ENCODE results near the gene LIME1.

Gene LIME1

DNA sequence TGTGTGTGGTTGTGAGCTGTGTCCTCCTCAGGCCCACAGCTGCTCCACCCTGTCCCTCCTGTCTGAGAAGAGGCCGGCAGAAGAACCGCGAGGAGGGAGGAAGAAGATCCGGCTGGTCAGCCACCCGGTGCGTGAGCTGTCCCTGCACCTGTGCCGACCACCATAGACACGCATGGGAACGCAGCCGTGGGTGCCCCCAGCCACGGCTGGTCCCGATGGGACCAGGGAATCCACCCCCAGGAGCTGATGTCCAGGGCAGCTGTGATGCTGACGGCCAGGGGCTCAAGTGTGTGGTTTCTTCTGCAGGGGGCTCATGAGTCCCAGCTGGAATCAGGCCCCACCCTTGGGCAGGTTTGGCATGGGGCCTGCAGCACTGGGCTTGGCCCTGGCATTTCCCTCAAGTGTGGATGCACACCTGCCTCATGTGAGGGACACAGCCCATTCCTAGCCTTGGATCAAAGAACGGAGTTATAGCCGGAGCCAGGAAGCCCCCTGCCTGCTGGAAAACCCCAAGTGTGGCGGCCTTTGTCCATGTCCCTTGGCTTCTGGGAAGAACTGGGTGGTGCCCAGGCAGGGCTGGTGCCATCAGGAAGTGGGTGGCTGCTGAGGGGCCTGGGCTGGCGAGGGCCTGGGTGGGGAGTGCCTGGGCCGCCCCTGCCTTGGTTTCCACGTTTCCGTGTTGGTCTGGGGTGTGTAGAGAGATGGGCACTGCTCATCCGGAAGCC, 44.6 kb upstream of the LIME1 start:
- peak overlapping the region; percentile 3 for H3K23ac ChIP-seq (ENCODE audit: low read depth, low read length, poor library complexity)
- no peak overlapping the region for H2BK120ac ChIP-seq (ENCODE audit: low read depth, low read length)
- peak overlapping the region; percentile 22 for H2BK12ac ChIP-seq (ENCODE audit: low read length)
- H3K27ac ChIP-seq (replicated peaks; ENCODE audit: low read length), result no peak overlapping the region
- peaks cover 0 to 2% of the 10 kb centered on the region in 2 donors for H3K9me3 ChIP-seq (replicated peaks in 1 of 2; ENCODE audit: control insufficient read depth in 2 of 2, insufficient read depth in 1 of 2, low read depth in 1 of 2, low read length in 2 of 2)
- no peak for DNase-seq (ENCODE audit: low spot score)
- H2BK5ac ChIP-seq (ENCODE audit: low read length), result peak overlapping the region; percentile 35
- H4K91ac ChIP-seq (ENCODE audit: low read depth, low read length, poor library complexity), result no peak overlapping the region
- H3K4me2 ChIP-seq (ENCODE audit: insufficient read depth, low read length, poor library complexity, severe bottlenecking), result no peak overlapping the region
- no peak overlapping the region for H2BK15ac ChIP-seq (ENCODE audit: low read length)
- H3K36me3 ChIP-seq (replicated peaks in 1 of 2; ENCODE audit: control insufficient read depth in 2 of 2, insufficient read depth in 2 of 2, low read length in 2 of 2), result peaks cover 0 to 35% of the 10 kb centered on the region in 2 donors
- no CpG with 5 or more reads among the region's 21 CpGs for WGBS, 2 donors (ENCODE audit: extremely low coverage in 2 of 2, insufficient read length in 2 of 2, insufficient replicate concordance in 1 of 2)
- no peak overlapping the region for H2AFZ ChIP-seq (ENCODE audit: low read length)
- peak overlapping the region; percentile 70 for H2AK5ac ChIP-seq (ENCODE audit: low read depth, low read length)
- peaks cover 3% of the 10 kb centered on the region for H3K79me1 ChIP-seq (ENCODE audit: low read depth, low read length)
- H3K4me1 ChIP-seq (ENCODE audit: control insufficient read depth in 2 of 2, insufficient read depth in 1 of 2, low read depth in 1 of 2, low read length in 2 of 2), result peaks cover 6 to 10% of the 10 kb centered on the region in 2 donors
- H3K27me3 ChIP-seq (ENCODE audit: control insufficient read depth in 3 of 3, insufficient read depth in 3 of 3, low read depth in 1 of 3, low read length in 3 of 3), result no peaks in the 10 kb centered on the region
- H3K4me3 ChIP-seq (ENCODE audit: low read length in 2 of 2), result no peak overlapping the region
- H3K4ac ChIP-seq (ENCODE audit: low read length), result no peak overlapping the region
- no peak overlapping the region for H3K18ac ChIP-seq (ENCODE audit: low read length)
- H3K9ac ChIP-seq (ENCODE audit: low read depth, low read length, poor library complexity), result no peak overlapping the region
- peak overlapping the region; percentile 6 for H3K14ac ChIP-seq (ENCODE audit: low read length)
- peak overlapping the region; percentile 92 for H4K8ac ChIP-seq (ENCODE audit: low read depth, low read length)

DNA sequence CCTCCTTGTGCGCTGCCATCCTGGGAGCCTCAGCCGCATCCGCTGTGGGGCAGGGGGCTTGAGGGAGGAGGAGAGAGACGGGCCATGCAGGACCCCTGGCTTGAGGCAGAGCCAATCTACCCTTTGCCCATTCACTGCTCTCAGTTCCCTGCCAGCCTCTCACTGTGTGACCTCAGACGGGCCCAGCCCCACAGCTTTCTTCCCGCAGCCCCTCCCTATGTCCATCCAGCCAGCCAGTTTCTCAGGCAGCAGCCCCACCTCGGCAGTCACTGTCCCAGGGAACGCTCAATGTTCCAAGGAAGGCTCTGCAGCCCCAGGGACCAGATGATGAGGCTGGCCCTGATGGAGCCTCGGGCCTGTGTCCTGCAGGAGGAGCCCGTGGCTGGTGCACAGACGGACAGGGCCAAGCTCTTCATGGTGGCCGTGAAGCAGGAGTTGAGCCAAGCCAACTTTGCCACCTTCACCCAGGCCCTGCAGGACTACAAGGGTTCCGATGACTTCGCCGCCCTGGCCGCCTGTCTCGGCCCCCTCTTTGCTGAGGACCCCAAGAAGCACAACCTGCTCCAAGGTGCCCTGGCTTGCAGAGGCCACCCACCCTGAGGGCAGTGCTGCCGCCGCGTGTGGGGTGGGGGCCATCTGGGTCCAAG, 43.9 kb upstream of the LIME1 start:
- Histone ChIP-seq H3K18ac (ENCODE audit: low read length) (no peak overlapping the region), H3K27me3 (ENCODE audit: control insufficient read depth in 3 of 3, insufficient read depth in 3 of 3, low read depth in 1 of 3, low read length in 3 of 3) (no peaks in the 10 kb centered on the region), H4K8ac (ENCODE audit: low read depth, low read length) (peak overlapping the region; percentile 92), H3K4me3 (ENCODE audit: low read length in 2 of 2) (no peak overlapping the region), H2AFZ (ENCODE audit: low read length) (no peak overlapping the region), H2BK120ac (ENCODE audit: low read depth, low read length) (no peak overlapping the region), H3K36me3 (replicated peaks in 1 of 2; ENCODE audit: control insufficient read depth in 2 of 2, insufficient read depth in 2 of 2, low read length in 2 of 2) (peaks cover 0 to 42% of the 10 kb centered on the region in 2 donors), H2AK5ac (ENCODE audit: low read depth, low read length) (peak overlapping the region; percentile 70), H4K91ac (ENCODE audit: low read depth, low read length, poor library complexity) (no peak overlapping the region), H3K27ac (replicated peaks; ENCODE audit: low read length) (no peak overlapping the region), H3K79me1 (ENCODE audit: low read depth, low read length) (peaks cover 6% of the 10 kb centered on the region), H2BK12ac (ENCODE audit: low read length) (peak overlapping the region; percentile 22), H3K4me2 (ENCODE audit: insufficient read depth, low read length, poor library complexity, severe bottlenecking) (no peak overlapping the region), H3K9ac (ENCODE audit: low read depth, low read length, poor library complexity) (no peak overlapping the region), H3K14ac (ENCODE audit: low read length) (peak overlapping the region; percentile 89), H3K9me3 (replicated peaks in 1 of 2; ENCODE audit: control insufficient read depth in 2 of 2, insufficient read depth in 1 of 2, low read depth in 1 of 2, low read length in 2 of 2) (peaks cover 0 to 2% of the 10 kb centered on the region in 2 donors), H2BK5ac (ENCODE audit: low read length) (peak overlapping the region; percentile 35), H3K4me1 (ENCODE audit: control insufficient read depth in 2 of 2, insufficient read depth in 1 of 2, low read depth in 1 of 2, low read length in 2 of 2) (peaks cover 0 to 14% of the 10 kb centered on the region in 2 donors), H2BK15ac (ENCODE audit: low read length) (no peak overlapping the region), H3K23ac (ENCODE audit: low read depth, low read length, poor library complexity) (no peak overlapping the region), H3K4ac (ENCODE audit: low read length) (no peak overlapping the region)
- WGBS, 2 donors (ENCODE audit: extremely low coverage in 2 of 2, insufficient read length in 2 of 2, insufficient replicate concordance in 1 of 2), result no CpG with 5 or more reads among the region's 20 CpGs
- no peak for DNase-seq (ENCODE audit: low spot score)

DNA sequence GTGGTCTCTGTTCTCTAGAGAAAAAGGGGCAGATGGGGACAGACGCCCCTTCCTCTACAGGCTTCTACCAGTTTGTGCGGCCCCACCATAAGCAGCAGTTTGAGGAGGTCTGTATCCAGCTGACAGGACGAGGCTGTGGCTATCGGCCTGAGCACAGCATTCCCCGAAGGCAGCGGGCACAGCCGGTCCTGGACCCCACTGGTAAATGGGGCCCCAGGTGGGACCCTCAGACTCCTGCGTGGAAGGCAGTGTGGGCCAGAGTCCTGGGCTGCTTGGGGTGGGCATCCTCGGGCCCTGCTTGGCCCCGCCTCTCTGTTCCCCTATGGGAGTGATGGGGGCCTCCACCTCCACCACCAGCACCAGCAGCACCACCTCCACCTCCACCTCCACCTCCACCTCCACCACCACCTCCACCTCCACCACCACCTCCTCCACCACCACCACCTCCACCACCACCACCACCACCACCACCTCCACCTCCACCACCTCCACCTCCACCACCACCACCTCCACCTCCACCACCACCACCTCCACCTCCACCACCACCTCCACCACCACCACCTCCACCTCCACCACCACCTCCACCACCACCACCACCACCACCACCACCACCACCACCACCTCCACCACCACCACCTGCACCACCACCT, 43.3 kb upstream of the LIME1 start:
- Histone ChIP-seq H2AK5ac (ENCODE audit: low read depth, low read length) (no peak overlapping the region), H3K14ac (ENCODE audit: low read length) (no peak overlapping the region), H2BK120ac (ENCODE audit: low read depth, low read length) (no peak overlapping the region), H3K36me3 (replicated peaks in 1 of 2; ENCODE audit: control insufficient read depth in 2 of 2, insufficient read depth in 2 of 2, low read length in 2 of 2) (peaks cover 0 to 47% of the 10 kb centered on the region in 2 donors), H3K4ac (ENCODE audit: low read length) (no peak overlapping the region), H3K27ac (replicated peaks; ENCODE audit: low read length) (no peak overlapping the region), H2AFZ (ENCODE audit: low read length) (no peak overlapping the region), H3K18ac (ENCODE audit: low read length) (no peak overlapping the region), H3K23ac (ENCODE audit: low read depth, low read length, poor library complexity) (no peak overlapping the region), H2BK15ac (ENCODE audit: low read length) (no peak overlapping the region), H2BK5ac (ENCODE audit: low read length) (no peak overlapping the region), H4K91ac (ENCODE audit: low read depth, low read length, poor library complexity) (no peak overlapping the region), H3K79me1 (ENCODE audit: low read depth, low read length) (peaks cover 6% of the 10 kb centered on the region), H2BK12ac (ENCODE audit: low read length) (no peak overlapping the region), H3K9me3 (replicated peaks in 1 of 2; ENCODE audit: control insufficient read depth in 2 of 2, insufficient read depth in 1 of 2, low read depth in 1 of 2, low read length in 2 of 2) (peaks cover 0 to 2% of the 10 kb centered on the region in 2 donors), H3K27me3 (ENCODE audit: control insufficient read depth in 3 of 3, insufficient read depth in 3 of 3, low read depth in 1 of 3, low read length in 3 of 3) (no peaks in the 10 kb centered on the region), H3K9ac (ENCODE audit: low read depth, low read length, poor library complexity) (no peak overlapping the region), H4K8ac (ENCODE audit: low read depth, low read length) (no peak overlapping the region), H3K4me1 (ENCODE audit: control insufficient read depth in 2 of 2, insufficient read depth in 1 of 2, low read depth in 1 of 2, low read length in 2 of 2) (peaks cover 0 to 14% of the 10 kb centered on the region in 2 donors), H3K4me2 (ENCODE audit: insufficient read depth, low read length, poor library complexity, severe bottlenecking) (no peak overlapping the region), H3K4me3 (ENCODE audit: low read length in 2 of 2) (no peak overlapping the region)
- no CpG with 5 or more reads among the region's 10 CpGs for WGBS, 2 donors (ENCODE audit: extremely low coverage in 2 of 2, insufficient read length in 2 of 2, insufficient replicate concordance in 1 of 2)
- DNase-seq (ENCODE audit: low spot score), result no peak

All from neuronal stem cell (in vitro differentiated cells).